ENCODE measurements around the gene ERN1. TPM values are rescaled to one million over a fixed set of nuclear protein-coding genes. Genes with fewer than 3 reads are reported as not detected.

The ERN1 gene
- total RNA-seq, 4 donors from 2014 or later: 8.4 to 12.8 (median 12.1) TPM

DNA sequence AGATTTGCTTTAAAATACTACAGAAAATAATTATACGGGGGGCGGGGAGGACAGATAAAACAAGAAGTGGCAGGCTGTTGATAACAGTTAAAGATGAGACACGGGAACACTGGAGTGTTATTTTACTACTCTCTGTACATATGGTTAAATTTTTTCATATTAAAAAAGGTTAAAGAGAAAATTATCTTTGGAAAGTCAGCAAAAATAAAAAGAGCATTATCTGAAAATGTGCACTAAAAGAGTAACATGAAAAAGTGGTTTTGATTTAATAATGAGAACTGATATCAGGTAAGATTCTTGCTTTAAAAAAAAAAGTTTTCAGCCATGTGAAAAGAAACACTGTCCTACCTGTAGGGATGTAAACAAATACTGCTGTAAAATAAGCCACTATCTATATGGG, 46.9 kb downstream of the ERN1 start:
- no peak for ATAC-seq

DNA sequence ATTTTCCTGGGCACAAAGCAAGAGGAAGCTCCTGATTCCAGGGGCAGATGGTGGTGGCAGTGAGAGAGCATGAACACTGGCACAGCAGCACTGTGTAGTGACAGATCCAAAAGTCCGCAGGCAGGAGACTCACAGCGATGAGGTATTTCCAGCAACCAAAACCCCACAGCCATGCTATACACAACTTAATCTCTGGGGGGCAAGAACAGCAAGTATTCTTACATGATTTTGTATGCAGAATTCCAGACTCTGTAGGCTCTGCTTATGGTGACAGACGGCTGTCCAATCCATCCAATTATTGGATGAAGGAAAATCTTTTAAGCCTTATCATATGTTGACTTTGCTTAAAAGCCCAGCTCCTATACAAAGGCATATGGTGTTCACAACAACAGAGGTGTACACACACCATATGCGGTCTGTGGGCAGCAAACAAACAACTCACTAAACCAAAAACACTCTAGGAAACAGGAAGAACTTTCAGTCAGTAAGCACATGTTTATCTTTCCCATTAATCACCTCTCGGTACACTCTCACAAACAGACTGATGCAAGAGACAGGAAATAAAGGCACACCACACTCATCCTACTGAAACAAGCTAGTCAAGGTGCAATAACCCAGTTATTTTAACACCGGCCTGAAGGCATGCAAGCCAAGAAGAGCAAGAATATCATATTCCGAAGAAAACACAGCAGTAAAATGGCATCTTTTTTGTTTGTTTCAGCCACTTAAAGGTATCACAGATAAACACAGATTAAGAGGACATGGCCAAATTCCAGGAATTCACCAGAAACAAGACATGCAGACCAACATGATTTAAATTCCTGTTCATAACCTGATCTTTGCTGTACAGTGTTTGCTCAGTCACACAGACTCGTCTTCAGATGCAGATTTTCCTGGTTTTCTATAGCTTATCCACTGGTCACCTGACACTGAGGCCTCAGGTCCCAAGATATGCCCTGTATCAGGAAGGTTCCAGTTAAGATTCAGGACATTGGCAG, 47.8 kb downstream of the ERN1 start:
- WGBS, 2 donors (ENCODE audit: low coverage in 1 of 2): 75 to 77% methylated on average over 7 to 8 of the region's 8 CpGs
- Histone ChIP-seq H3K4me1 (peaks cover 0 to 14% (median 0%) of the 10 kb centered on the region in 3 donors), H3K9me3 (no peaks in the 10 kb centered on the region), H3K27me3 (no peaks in the 10 kb centered on the region), H3K36me3 (peaks cover 0 to 22% of the 10 kb centered on the region in 2 donors), H3K27ac (no peak overlapping the region), H3K4me3 (no peak overlapping the region)
- ATAC-seq: peak; percentile 34
- no peak for TF ChIP-seq POLR2AphosphoS5 (IDR thresholded peaks at IDR 0.05)
- TF ChIP-seq EP300 (IDR thresholded peaks at IDR 0.05): no peak
- TF ChIP-seq POLR2A (IDR thresholded peaks at IDR 0.05): no peak
- TF ChIP-seq, protein P1, sequence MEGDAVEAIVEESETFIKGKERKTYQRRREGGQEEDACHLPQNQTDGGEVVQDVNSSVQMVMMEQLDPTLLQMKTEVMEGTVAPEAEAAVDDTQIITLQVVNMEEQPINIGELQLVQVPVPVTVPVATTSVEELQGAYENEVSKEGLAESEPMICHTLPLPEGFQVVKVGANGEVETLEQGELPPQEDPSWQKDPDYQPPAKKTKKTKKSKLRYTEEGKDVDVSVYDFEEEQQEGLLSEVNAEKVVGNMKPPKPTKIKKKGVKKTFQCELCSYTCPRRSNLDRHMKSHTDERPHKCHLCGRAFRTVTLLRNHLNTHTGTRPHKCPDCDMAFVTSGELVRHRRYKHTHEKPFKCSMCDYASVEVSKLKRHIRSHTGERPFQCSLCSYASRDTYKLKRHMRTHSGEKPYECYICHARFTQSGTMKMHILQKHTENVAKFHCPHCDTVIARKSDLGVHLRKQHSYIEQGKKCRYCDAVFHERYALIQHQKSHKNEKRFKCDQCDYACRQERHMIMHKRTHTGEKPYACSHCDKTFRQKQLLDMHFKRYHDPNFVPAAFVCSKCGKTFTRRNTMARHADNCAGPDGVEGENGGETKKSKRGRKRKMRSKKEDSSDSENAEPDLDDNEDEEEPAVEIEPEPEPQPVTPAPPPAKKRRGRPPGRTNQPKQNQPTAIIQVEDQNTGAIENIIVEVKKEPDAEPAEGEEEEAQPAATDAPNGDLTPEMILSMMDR (IDR thresholded peaks at IDR 0.05): no peak

More for the DNA sequence above, 46.9 kb downstream of the ERN1 start:
- H3K4me1 ChIP-seq: peaks cover 0 to 14% (median 0%) of the 10 kb centered on the region in 3 donors
- no peaks in the 10 kb centered on the region for H3K9me3 ChIP-seq
- no peaks in the 10 kb centered on the region for H3K27me3 ChIP-seq
- H3K27ac ChIP-seq: no peak overlapping the region
- TF ChIP-seq POLR2AphosphoS5 (IDR thresholded peaks at IDR 0.05) (no peak), EP300 (IDR thresholded peaks at IDR 0.05) (no peak), POLR2A (IDR thresholded peaks at IDR 0.05) (no peak)
- TF ChIP-seq, protein P1 (IDR thresholded peaks at IDR 0.05): no peak
- H3K4me3 ChIP-seq: no peak overlapping the region
- WGBS, 2 donors (ENCODE audit: low coverage in 1 of 2): 88% methylated on average over 3 of the region's 3 CpGs
- peaks cover 0 to 15% of the 10 kb centered on the region in 2 donors for H3K36me3 ChIP-seq

DNA sequence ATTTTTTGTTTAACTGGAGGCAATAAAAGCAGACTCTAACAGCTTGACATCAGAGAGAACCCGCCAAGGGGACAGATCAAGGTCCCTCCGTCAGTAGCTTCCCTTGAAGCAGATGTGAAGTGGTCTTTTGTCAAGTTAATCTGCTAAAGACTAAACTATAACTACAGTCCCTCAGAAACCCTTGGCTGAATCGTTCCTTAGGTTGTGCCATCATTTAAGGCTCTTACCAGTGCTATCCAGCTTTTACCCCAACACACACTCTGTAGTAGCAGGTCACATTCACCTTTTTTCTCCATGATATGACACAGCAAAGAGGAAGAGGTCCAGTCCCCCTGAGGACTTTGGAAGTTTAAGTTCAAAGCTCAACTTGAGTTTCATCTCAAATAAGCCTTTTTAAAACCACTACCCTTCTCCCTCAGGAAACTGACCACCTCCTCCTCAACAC, 49.7 kb downstream of the ERN1 start:
- TF ChIP-seq POLR2AphosphoS5 (IDR thresholded peaks at IDR 0.05) (no peak), EP300 (IDR thresholded peaks at IDR 0.05) (no peak), POLR2A (IDR thresholded peaks at IDR 0.05) (no peak)
- TF ChIP-seq, protein P1 (IDR thresholded peaks at IDR 0.05): no peak
- Histone ChIP-seq H3K27me3 (no peaks in the 10 kb centered on the region), H3K27ac (no peak overlapping the region), H3K4me3 (no peak overlapping the region), H3K36me3 (peaks cover 0 to 32% of the 10 kb centered on the region in 2 donors), H3K9me3 (no peaks in the 10 kb centered on the region), H3K4me1 (peaks cover 0 to 20% (median 0%) of the 10 kb centered on the region in 3 donors)
- ATAC-seq: no peak
- WGBS, 2 donors (ENCODE audit: low coverage in 1 of 2): 76 to 95% methylated on average over 3 of the region's 3 CpGs

DNA sequence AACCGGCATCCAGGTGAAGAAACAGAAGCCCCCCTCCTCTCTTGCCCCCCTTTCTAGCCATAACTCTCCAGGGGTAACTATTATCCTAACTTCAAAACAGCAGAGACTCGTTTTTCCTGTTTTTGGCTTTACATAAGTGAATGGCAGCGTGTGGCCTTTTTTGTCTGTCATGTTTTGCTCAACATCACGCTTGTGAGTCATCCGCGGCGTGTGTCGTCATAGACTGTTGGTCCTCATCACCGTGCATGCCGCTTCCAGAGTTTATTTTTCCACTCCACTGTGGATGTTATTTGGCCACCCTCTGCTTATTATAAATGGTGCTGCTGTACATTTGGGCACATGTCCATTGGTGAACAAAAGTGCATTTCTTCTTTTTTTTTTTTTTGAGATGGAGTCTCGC, 52.6 kb downstream of the ERN1 start:
- 87 to 97% methylated on average over 5 to 10 of the region's 11 CpGs for WGBS, 2 donors (ENCODE audit: low coverage in 1 of 2)
- H3K4me1 ChIP-seq: peaks cover 0 to 27% (median 2%) of the 10 kb centered on the region in 3 donors
- no peak for ATAC-seq
- TF ChIP-seq, protein P1 (IDR thresholded peaks at IDR 0.05): no peak
- TF ChIP-seq POLR2AphosphoS5 (IDR thresholded peaks at IDR 0.05): no peak
- TF ChIP-seq EP300 (IDR thresholded peaks at IDR 0.05): no peak
- no peak for TF ChIP-seq POLR2A (IDR thresholded peaks at IDR 0.05)
- H3K36me3 ChIP-seq: peaks cover 0 to 52% of the 10 kb centered on the region in 2 donors
- no peak overlapping the region for H3K27ac ChIP-seq
- H3K27me3 ChIP-seq: no peaks in the 10 kb centered on the region
- no peaks in the 10 kb centered on the region for H3K9me3 ChIP-seq
- no peak overlapping the region for H3K4me3 ChIP-seq

Measured in gastroesophageal sphincter (tissue), 4 donors.